GM23338 (cell line): ENCODE results near the gene CCDC178. TPM values are rescaled to one million over a fixed set of nuclear protein-coding genes. Genes with fewer than 3 reads are reported as not detected.
A peak's percentile ranks its signal among the peaks of the same experiment; 100 is the strongest.

Experiments
- ATAC-seq: fragments of 200-7000 bp; cut with Tn5 transposase; 3 replicates; pipeline ENCODE4 v1.9.1; 2020
- DNase-seq: peaks from one replicate; pipeline ENCODE4 v3.0.0-alpha.2; 2015; ENCODE audit warnings: low spot score
- H2AFZ ChIP-seq: fragments of 200-600 bp; sonication (generic); 2 replicates; pipeline ENCODE4 v1.8.0; 2016; ENCODE audit warnings: antibody characterized with exemption, mild to moderate bottlenecking, moderate library complexity
- H3F3A ChIP-seq: fragments of 200-600 bp; sonication (generic); replicated peaks from 2 replicates; pipeline ENCODE4 v1.8.0; 2017; ENCODE audit warnings: antibody characterized with exemption, mixed run types, low read depth
- H3K27ac ChIP-seq: fragments of 200-600 bp; sonication (generic); 2 replicates; pipeline ENCODE4 v1.6.1; 2016; ENCODE audit warnings: low read depth
- H3K27me3 ChIP-seq: fragments of 200-600 bp; sonication (generic); 2 replicates; pipeline ENCODE4 v1.8.0; 2016; ENCODE audit warnings: mild to moderate bottlenecking, mixed run types, moderate library complexity; ENCODE audit not compliant: insufficient read depth
- H3K36me3 ChIP-seq: fragments of 200-600 bp; sonication (generic); 2 replicates; pipeline ENCODE4 v1.8.0; 2016; ENCODE audit warnings: mild to moderate bottlenecking; ENCODE audit not compliant: insufficient read depth
- H3K4me1 ChIP-seq: fragments of 200-600 bp; sonication (generic); 2 replicates; pipeline ENCODE4 v1.8.0; 2016; ENCODE audit warnings: mild to moderate bottlenecking, moderate library complexity; ENCODE audit not compliant: insufficient read depth
- H3K4me2 ChIP-seq: fragments of 200-600 bp; sonication (generic); 2 replicates; pipeline ENCODE4 v1.7.1; 2017; ENCODE audit warnings: mixed run types
- H3K4me3 ChIP-seq: fragments of 200-600 bp; sonication (generic); 2 replicates; pipeline ENCODE4 v1.6.1; 2016; ENCODE audit warnings: mixed run types
- H3K79me2 ChIP-seq: fragments of 200-600 bp; sonication (generic); replicated peaks from 2 replicates; pipeline ENCODE4 v1.8.0; 2017; ENCODE audit warnings: mild to moderate bottlenecking; ENCODE audit not compliant: insufficient read depth
- H3K9me2 ChIP-seq: fragments of 200-600 bp; sonication (generic); 2 replicates; pipeline ENCODE4 v1.8.0; 2017; ENCODE audit not compliant: insufficient read depth
- H4K20me1 ChIP-seq: fragments of 200-600 bp; sonication (generic); replicated peaks from 2 replicates; pipeline ENCODE4 v1.8.0; 2017; ENCODE audit warnings: mild to moderate bottlenecking; ENCODE audit not compliant: insufficient read depth
- H3K27ac Mint-ChIP-seq: 2 replicates; pipeline ENCODE4 v1.8.0; 2020; ENCODE audit warnings: inconsistent platforms, mild to moderate bottlenecking, moderate library complexity, mixed read lengths
- H3K27me3 Mint-ChIP-seq: 3 replicates; pipeline ENCODE4 v1.8.0; 2022; ENCODE audit warnings: low read depth, mild to moderate bottlenecking, moderate library complexity, mixed read lengths, inconsistent platforms; ENCODE audit not compliant: insufficient read depth, poor library complexity
- H3K36me3 Mint-ChIP-seq: 3 replicates; pipeline ENCODE4 v1.8.0; 2021; ENCODE audit warnings: low read depth, mild to moderate bottlenecking, inconsistent platforms, moderate library complexity, mixed read lengths
- H3K4me1 Mint-ChIP-seq: 3 replicates; pipeline ENCODE4 v1.8.0; 2020; ENCODE audit warnings: mild to moderate bottlenecking, inconsistent platforms, mixed read lengths
- H3K4me3 Mint-ChIP-seq: 3 replicates; pipeline ENCODE4 v1.8.0; 2021; ENCODE audit warnings: moderate library complexity, mild to moderate bottlenecking, inconsistent platforms, mixed read lengths
- H3K9me3 Mint-ChIP-seq: 3 replicates; pipeline ENCODE4 v1.8.0; 2020; ENCODE audit warnings: moderate library complexity, mild to moderate bottlenecking, inconsistent platforms, mixed read lengths
- CREB1 ChIP-seq: fragments of 250-450 bp; sonication (Bioruptor Pico); IDR thresholded peaks from 2 replicates; pipeline ENCODE4 v1.5.0; 2020; ENCODE audit warnings: low read depth, mild to moderate bottlenecking, moderate library complexity
- ETS1 ChIP-seq: IDR thresholded peaks from 2 replicates; pipeline ENCODE4 v1.6.1; 2016; ENCODE audit warnings: antibody characterized with exemption
- EZH2 ChIP-seq: fragments of 200-600 bp; sonication (generic); IDR thresholded peaks from one replicate; pipeline ENCODE4 v1.8.0; 2017; ENCODE audit warnings: antibody characterized with exemption, mild to moderate bottlenecking, low read depth; ENCODE audit not compliant: unreplicated experiment
- EZH2phosphoT487 ChIP-seq: fragments of 200-600 bp; sonication (generic); IDR thresholded peaks from one replicate; pipeline ENCODE4 v1.8.1; 2018; ENCODE audit warnings: antibody characterized with exemption; ENCODE audit not compliant: unreplicated experiment
- JUNB ChIP-seq: IDR thresholded peaks from one replicate; pipeline ENCODE4 v1.6.1; 2016; ENCODE audit warnings: antibody characterized with exemption; ENCODE audit not compliant: unreplicated experiment
- NANOG ChIP-seq: IDR thresholded peaks from 2 replicates; pipeline ENCODE4 v1.6.1; 2016; ENCODE audit warnings: antibody characterized with exemption, borderline replicate concordance
- POLR2AphosphoS5 ChIP-seq: IDR thresholded peaks from 2 replicates; pipeline ENCODE4 v1.6.1; 2016; ENCODE audit warnings: antibody characterized with exemption, low read depth
- REST ChIP-seq: IDR thresholded peaks from one replicate; pipeline ENCODE4 v1.6.1; 2018; ENCODE audit warnings: antibody characterized with exemption; ENCODE audit not compliant: unreplicated experiment
- STAT1 ChIP-seq: IDR thresholded peaks from one replicate; pipeline ENCODE4 v1.6.1; 2016; ENCODE audit warnings: antibody characterized with exemption; ENCODE audit not compliant: unreplicated experiment
- ZNF114 ChIP-seq: fragments of 250-450 bp; sonication (Bioruptor Pico); IDR thresholded peaks from 2 replicates; pipeline ENCODE4 v1.5.0; 2020; ENCODE audit warnings: mild to moderate bottlenecking, moderate library complexity
- ZNF331 ChIP-seq: fragments of 250-450 bp; sonication (Bioruptor Pico); IDR thresholded peaks from 2 replicates; pipeline ENCODE4 v1.5.0; 2020; ENCODE audit warnings: low read depth, mild to moderate bottlenecking, moderate library complexity
- polyA plus RNA-seq: library from polyadenylated mRNA; unstranded; fragments of >200 nt; fragmentation: Nextera tagmentation; extraction: Ambion mirVana; gene quantifications from 2 replicates; pipeline ENCODE4 v1.2.1, GENCODE V29; 2016
- total RNA-seq: library from RNA; depleted of rRNA; stranded (reverse); fragments of >200 nt; shearing (Covaris generic); gene quantifications from 2 replicates; pipeline ENCODE4 v1.2.3, GENCODE V29; 2014
- TF ChIP-seq, protein P1 (sequence below): fragments of 250-450 bp; sonication (Bioruptor Pico); IDR thresholded peaks from 2 replicates; pipeline ENCODE4 v1.5.0; 2020; ENCODE audit warnings: mild to moderate bottlenecking, moderate library complexity

Gene CCDC178
- total and polyA plus RNA-seq, 2 experiments from 2014 or later = 0.17 to 0.24 TPM

DNA sequence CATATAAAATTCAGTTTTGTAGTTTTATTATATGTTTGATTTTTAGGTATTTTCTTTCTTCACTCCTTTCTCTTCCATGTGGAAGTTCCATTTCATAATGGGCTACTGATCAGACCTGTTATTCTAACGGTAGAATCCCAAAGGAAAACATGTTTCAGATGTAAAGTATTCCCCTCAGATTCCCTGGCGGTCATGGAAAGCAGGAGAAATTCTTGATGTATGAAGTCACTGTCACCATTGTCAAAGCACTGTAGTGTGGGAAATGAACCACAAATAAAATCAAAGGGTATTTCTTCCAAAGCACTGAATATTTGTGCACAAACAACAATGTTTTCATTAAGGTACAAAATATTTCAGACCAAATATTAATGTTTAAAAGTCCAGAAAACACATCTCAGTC, 430.4 kb downstream of the CCDC178 start:
- Mint-ChIP-seq H3K27me3 (no peaks in the 10 kb centered on the region), H3K9me3 (no peaks in the 10 kb centered on the region; the same call in 2 of the 3 replicates), H3K36me3 (no peaks in the 10 kb centered on the region), H3K27ac (no peak overlapping the region), H3K4me3 (no peak overlapping the region), H3K4me1 (peaks cover 7% of the 10 kb centered on the region; the same call in 2 of the 3 replicates)
- Histone ChIP-seq H3K79me2 (no peaks in the 10 kb centered on the region), H3K4me3 (no peak overlapping the region), H4K20me1 (no peaks in the 10 kb centered on the region), H3F3A (no peaks in the 10 kb centered on the region), H3K27me3 (no peaks in the 10 kb centered on the region), H3K4me2 (no peak overlapping the region), H2AFZ (no peak overlapping the region), H3K9me2 (no peaks in the 10 kb centered on the region), H3K36me3 (no peaks in the 10 kb centered on the region), H3K27ac (no peak overlapping the region), H3K4me1 (peaks cover 18% of the 10 kb centered on the region)
- ATAC-seq (peak; percentile 48; the same call in 2 of the 3 replicates), DNase-seq (peak; percentile 57)
- TF ChIP-seq STAT1 (no peak), ZNF331 (CRISPR knock-in tag) (no peak)

DNA sequence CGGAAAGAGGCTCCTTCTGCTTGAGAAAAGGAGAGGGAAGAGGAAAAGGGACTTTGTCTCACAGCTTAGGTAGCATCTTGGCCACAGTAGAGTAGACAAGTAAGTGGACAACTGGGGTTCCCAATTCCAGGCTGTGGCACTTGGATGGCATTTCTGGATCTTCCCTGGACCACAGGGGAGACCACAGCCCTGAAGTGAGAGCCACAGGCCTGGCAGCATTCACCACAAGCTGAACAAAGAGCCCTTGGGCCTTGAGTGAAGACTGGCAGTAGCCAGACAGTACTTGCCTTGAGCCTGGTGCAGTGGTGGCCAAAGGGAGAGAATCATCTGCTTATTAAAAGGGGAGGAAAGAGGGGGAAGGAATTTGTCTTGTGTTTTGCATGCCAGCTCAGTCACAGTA, 441.6 kb downstream of the CCDC178 start:
- Histone ChIP-seq H3K79me2 (no peaks in the 10 kb centered on the region), H3K4me1 (no peaks in the 10 kb centered on the region), H3K27ac (no peak overlapping the region), H3K4me2 (no peak overlapping the region), H4K20me1 (no peaks in the 10 kb centered on the region), H3K4me3 (no peak overlapping the region), H2AFZ (no peak overlapping the region), H3K9me2 (peaks cover 7% of the 10 kb centered on the region; the same call in 1 of the 2 replicates), H3K27me3 (no peaks in the 10 kb centered on the region), H3F3A (no peaks in the 10 kb centered on the region), H3K36me3 (no peaks in the 10 kb centered on the region)
- ATAC-seq (no peak), DNase-seq (no peak)
- Mint-ChIP-seq H3K27me3 (no peaks in the 10 kb centered on the region), H3K36me3 (no peaks in the 10 kb centered on the region), H3K4me1 (no peaks in the 10 kb centered on the region), H3K4me3 (no peak overlapping the region), H3K27ac (no peak overlapping the region), H3K9me3 (no peaks in the 10 kb centered on the region)
- no peak for TF ChIP-seq EZH2
- no peak for TF ChIP-seq STAT1
- no peak for TF ChIP-seq NANOG
- no peak for TF ChIP-seq ETS1
- no peak for TF ChIP-seq JUNB
- TF ChIP-seq POLR2AphosphoS5 = no peak
- TF ChIP-seq, protein P1, sequence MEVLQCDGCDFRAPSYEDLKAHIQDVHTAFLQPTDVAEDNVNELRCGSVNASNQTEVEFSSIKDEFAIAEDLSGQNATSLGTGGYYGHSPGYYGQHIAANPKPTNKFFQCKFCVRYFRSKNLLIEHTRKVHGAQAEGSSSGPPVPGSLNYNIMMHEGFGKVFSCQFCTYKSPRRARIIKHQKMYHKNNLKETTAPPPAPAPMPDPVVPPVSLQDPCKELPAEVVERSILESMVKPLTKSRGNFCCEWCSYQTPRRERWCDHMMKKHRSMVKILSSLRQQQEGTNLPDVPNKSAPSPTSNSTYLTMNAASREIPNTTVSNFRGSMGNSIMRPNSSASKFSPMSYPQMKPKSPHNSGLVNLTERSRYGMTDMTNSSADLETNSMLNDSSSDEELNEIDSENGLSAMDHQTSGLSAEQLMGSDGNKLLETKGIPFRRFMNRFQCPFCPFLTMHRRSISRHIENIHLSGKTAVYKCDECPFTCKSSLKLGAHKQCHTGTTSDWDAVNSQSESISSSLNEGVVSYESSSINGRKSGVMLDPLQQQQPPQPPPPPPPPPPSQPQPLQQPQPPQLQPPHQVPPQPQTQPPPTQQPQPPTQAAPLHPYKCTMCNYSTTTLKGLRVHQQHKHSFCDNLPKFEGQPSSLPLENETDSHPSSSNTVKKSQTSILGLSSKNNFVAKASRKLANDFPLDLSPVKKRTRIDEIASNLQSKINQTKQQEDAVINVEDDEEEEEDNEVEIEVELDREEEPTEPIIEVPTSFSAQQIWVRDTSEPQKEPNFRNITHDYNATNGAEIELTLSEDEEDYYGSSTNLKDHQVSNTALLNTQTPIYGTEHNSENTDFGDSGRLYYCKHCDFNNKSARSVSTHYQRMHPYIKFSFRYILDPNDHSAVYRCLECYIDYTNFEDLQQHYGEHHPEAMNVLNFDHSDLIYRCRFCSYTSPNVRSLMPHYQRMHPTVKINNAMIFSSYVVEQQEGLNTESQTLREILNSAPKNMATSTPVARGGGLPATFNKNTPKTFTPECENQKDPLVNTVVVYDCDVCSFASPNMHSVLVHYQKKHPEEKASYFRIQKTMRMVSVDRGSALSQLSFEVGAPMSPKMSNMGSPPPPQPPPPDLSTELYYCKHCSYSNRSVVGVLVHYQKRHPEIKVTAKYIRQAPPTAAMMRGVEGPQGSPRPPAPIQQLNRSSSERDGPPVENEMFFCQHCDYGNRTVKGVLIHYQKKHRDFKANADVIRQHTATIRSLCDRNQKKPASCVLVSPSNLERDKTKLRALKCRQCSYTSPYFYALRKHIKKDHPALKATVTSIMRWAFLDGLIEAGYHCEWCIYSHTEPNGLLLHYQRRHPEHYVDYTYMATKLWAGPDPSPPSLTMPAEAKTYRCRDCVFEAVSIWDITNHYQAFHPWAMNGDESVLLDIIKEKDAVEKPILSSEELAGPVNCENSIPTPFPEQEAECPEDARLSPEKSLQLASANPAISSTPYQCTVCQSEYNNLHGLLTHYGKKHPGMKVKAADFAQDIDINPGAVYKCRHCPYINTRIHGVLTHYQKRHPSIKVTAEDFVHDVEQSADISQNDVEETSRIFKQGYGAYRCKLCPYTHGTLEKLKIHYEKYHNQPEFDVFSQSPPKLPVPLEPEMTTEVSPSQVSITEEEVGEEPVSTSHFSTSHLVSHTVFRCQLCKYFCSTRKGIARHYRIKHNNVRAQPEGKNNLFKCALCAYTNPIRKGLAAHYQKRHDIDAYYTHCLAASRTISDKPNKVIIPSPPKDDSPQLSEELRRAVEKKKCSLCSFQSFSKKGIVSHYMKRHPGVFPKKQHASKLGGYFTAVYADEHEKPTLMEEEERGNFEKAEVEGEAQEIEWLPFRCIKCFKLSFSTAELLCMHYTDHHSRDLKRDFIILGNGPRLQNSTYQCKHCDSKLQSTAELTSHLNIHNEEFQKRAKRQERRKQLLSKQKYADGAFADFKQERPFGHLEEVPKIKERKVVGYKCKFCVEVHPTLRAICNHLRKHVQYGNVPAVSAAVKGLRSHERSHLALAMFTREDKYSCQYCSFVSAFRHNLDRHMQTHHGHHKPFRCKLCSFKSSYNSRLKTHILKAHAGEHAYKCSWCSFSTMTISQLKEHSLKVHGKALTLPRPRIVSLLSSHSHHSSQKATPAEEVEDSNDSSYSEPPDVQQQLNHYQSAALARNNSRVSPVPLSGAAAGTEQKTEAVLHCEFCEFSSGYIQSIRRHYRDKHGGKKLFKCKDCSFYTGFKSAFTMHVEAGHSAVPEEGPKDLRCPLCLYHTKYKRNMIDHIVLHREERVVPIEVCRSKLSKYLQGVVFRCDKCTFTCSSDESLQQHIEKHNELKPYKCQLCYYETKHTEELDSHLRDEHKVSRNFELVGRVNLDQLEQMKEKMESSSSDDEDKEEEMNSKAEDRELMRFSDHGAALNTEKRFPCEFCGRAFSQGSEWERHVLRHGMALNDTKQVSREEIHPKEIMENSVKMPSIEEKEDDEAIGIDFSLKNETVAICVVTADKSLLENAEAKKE (CRISPR knock-in tag) = no peak
- TF ChIP-seq ZNF114 (CRISPR knock-in tag) = no peak
- no peak for TF ChIP-seq CREB1 (CRISPR knock-in tag)
- no peak for TF ChIP-seq REST
- TF ChIP-seq EZH2phosphoT487 = no peak
- TF ChIP-seq ZNF331 (CRISPR knock-in tag) = no peak
